ENCODE data around the gene ST3GAL5.

The ST3GAL5 gene

GRCh38 chr2:85861650-85862049 is 27.1 kb downstream of the ST3GAL5 start:
- ATAC-seq (ENCODE audit: insufficient read depth, low read depth), result no peak
- H3K9me3 ChIP-seq (ENCODE audit: insufficient read depth, low read length, severe bottlenecking), result no peaks in the 10 kb centered on the region
- no peak overlapping the region for H3K27ac ChIP-seq (ENCODE audit: low read length)
- TF ChIP-seq, protein P1, sequence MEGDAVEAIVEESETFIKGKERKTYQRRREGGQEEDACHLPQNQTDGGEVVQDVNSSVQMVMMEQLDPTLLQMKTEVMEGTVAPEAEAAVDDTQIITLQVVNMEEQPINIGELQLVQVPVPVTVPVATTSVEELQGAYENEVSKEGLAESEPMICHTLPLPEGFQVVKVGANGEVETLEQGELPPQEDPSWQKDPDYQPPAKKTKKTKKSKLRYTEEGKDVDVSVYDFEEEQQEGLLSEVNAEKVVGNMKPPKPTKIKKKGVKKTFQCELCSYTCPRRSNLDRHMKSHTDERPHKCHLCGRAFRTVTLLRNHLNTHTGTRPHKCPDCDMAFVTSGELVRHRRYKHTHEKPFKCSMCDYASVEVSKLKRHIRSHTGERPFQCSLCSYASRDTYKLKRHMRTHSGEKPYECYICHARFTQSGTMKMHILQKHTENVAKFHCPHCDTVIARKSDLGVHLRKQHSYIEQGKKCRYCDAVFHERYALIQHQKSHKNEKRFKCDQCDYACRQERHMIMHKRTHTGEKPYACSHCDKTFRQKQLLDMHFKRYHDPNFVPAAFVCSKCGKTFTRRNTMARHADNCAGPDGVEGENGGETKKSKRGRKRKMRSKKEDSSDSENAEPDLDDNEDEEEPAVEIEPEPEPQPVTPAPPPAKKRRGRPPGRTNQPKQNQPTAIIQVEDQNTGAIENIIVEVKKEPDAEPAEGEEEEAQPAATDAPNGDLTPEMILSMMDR (IDR thresholded peaks at IDR 0.05; ENCODE audit: borderline replicate concordance, extremely low read depth, low read length, poor library complexity, severe bottlenecking), result no peak
- TF ChIP-seq EZH2 (IDR thresholded peaks at IDR 0.05; ENCODE audit: borderline replicate concordance, low read depth, low read length, severe bottlenecking), result no peak
- no peak overlapping the region for H3K4me3 ChIP-seq (ENCODE audit: low read depth in 1 of 2, low read length in 2 of 2)
- H3K79me2 ChIP-seq (ENCODE audit: insufficient read depth, low read length), result peaks cover 9% of the 10 kb centered on the region; the same call in 1 of the 2 replicates
- H3K4me2 ChIP-seq (ENCODE audit: insufficient read depth, low read length), result no peak overlapping the region
- no peak overlapping the region for H3K9ac ChIP-seq (ENCODE audit: low read depth, low read length)
- no peaks in the 10 kb centered on the region; the same call in 1 of the 2 replicates for H4K20me1 ChIP-seq (ENCODE audit: insufficient read depth, low read length)
- H3K4me1 ChIP-seq (ENCODE audit: insufficient read depth, low read length), result peaks cover 5% of the 10 kb centered on the region; the same call in 1 of the 2 replicates
- DNase-seq, result no peak
- H3K27me3 ChIP-seq (ENCODE audit: insufficient read depth, low read length, poor library complexity), result no peaks in the 10 kb centered on the region
- H3K36me3 ChIP-seq (ENCODE audit: insufficient read depth, low read length), result peaks cover 41% of the 10 kb centered on the region
- H2AFZ ChIP-seq (ENCODE audit: low read depth, low read length), result no peak overlapping the region

GRCh38 chr2:85861180-85861579 is 27.6 kb downstream of the ST3GAL5 start:
- Histone ChIP-seq H3K4me2 (ENCODE audit: insufficient read depth, low read length) (no peak overlapping the region), H3K9ac (ENCODE audit: low read depth, low read length) (no peak overlapping the region), H3K27ac (ENCODE audit: low read length) (no peak overlapping the region), H3K79me2 (ENCODE audit: insufficient read depth, low read length) (peaks cover 5% of the 10 kb centered on the region; the same call in 1 of the 2 replicates), H3K9me3 (ENCODE audit: insufficient read depth, low read length, severe bottlenecking) (no peaks in the 10 kb centered on the region), H2AFZ (ENCODE audit: low read depth, low read length) (no peak overlapping the region), H3K4me3 (ENCODE audit: low read depth in 1 of 2, low read length in 2 of 2) (no peak overlapping the region), H3K27me3 (ENCODE audit: insufficient read depth, low read length, poor library complexity) (no peaks in the 10 kb centered on the region), H3K4me1 (ENCODE audit: insufficient read depth, low read length) (peaks cover 5% of the 10 kb centered on the region; the same call in 1 of the 2 replicates), H3K36me3 (ENCODE audit: insufficient read depth, low read length) (peaks cover 41% of the 10 kb centered on the region), H4K20me1 (ENCODE audit: insufficient read depth, low read length) (no peaks in the 10 kb centered on the region; the same call in 1 of the 2 replicates)
- no peak for DNase-seq
- TF ChIP-seq, protein P1 (IDR thresholded peaks at IDR 0.05; ENCODE audit: borderline replicate concordance, extremely low read depth, low read length, poor library complexity, severe bottlenecking), result no peak
- TF ChIP-seq EZH2 (IDR thresholded peaks at IDR 0.05; ENCODE audit: borderline replicate concordance, low read depth, low read length, severe bottlenecking), result no peak
- ATAC-seq (ENCODE audit: insufficient read depth, low read depth), result no peak

- Histone ChIP-seq H3K4me1 (ENCODE audit: insufficient read depth, low read length) (peaks cover 14% of the 10 kb centered on the region), H3K79me2 (ENCODE audit: insufficient read depth, low read length) (0 out of 2 replicates have a peak, but pooled peaks cover under 1% of the 10 kb centered on the region), H4K20me1 (ENCODE audit: insufficient read depth, low read length) (no peaks in the 10 kb centered on the region; the same call in 1 of the 2 replicates), H2AFZ (ENCODE audit: low read depth, low read length) (no peak overlapping the region), H3K27me3 (ENCODE audit: insufficient read depth, low read length, poor library complexity) (no peaks in the 10 kb centered on the region), H3K27ac (ENCODE audit: low read length) (no peak overlapping the region; the same call in 1 of the 2 replicates), H3K9me3 (ENCODE audit: insufficient read depth, low read length, severe bottlenecking) (no peaks in the 10 kb centered on the region), H3K4me2 (ENCODE audit: insufficient read depth, low read length) (no peak overlapping the region), H3K9ac (ENCODE audit: low read depth, low read length) (no peak overlapping the region), H3K36me3 (ENCODE audit: insufficient read depth, low read length) (peaks cover 41% of the 10 kb centered on the region), H3K4me3 (ENCODE audit: low read depth in 1 of 2, low read length in 2 of 2) (no peak overlapping the region)
- TF ChIP-seq EZH2 (IDR thresholded peaks at IDR 0.05; ENCODE audit: borderline replicate concordance, low read depth, low read length, severe bottlenecking), result no peak
- TF ChIP-seq, protein P1 (IDR thresholded peaks at IDR 0.05; ENCODE audit: borderline replicate concordance, extremely low read depth, low read length, poor library complexity, severe bottlenecking), result no peak
- ATAC-seq (ENCODE audit: insufficient read depth, low read depth), result no peak
- no peak for DNase-seq
Measured at GRCh38 chr2:85858841-85859240, 29.9 kb downstream of the ST3GAL5 start.
